CD4-positive, alpha-beta T cell treated with Interleukin-2 at 100 ng/mL for 4 hours (primary cell): ENCODE results near the gene RIMBP2.

ENCODE experiments used
- DNase-seq: peaks from one replicate; pipeline ENCODE4 v3.0.0-alpha.2; 2020; ENCODE audit warnings: low spot score

RIMBP2 gene

GRCh38 chr12:130680451-130680990 lies 35.6 kb downstream of the RIMBP2 start:
- DNase-seq, result no peak

GRCh38 chr12:130677957-130678558 lies 38.0 kb downstream of the RIMBP2 start:
- no peak for DNase-seq

- DNase-seq, result no peak
Observed at GRCh38 chr12:130675791-130676190, 40.3 kb downstream of the RIMBP2 start.

- no peak for DNase-seq
Observed at GRCh38 chr12:130675121-130675520, 41.0 kb downstream of the RIMBP2 start.

- no peak for DNase-seq
Observed at GRCh38 chr12:130674676-130675075, 41.4 kb downstream of the RIMBP2 start.

GRCh38 chr12:130673036-130673705 lies 42.9 kb downstream of the RIMBP2 start:
- no peak for DNase-seq

GRCh38 chr12:130672089-130672820 lies 43.8 kb downstream of the RIMBP2 start:
- DNase-seq, result no peak

GRCh38 chr12:130671556-130671955 lies 44.5 kb downstream of the RIMBP2 start:
- DNase-seq, result no peak

- no peak for DNase-seq
Observed at GRCh38 chr12:130669797-130670196, 46.3 kb downstream of the RIMBP2 start.

GRCh38 chr12:130669205-130669557 lies 46.9 kb downstream of the RIMBP2 start:
- DNase-seq, result no peak

- DNase-seq, result no peak
Observed at GRCh38 chr12:130668286-130669204, 47.6 kb downstream of the RIMBP2 start.

GRCh38 chr12:130667421-130667960 lies 48.6 kb downstream of the RIMBP2 start:
- no peak for DNase-seq

GRCh38 chr12:130666645-130667044 lies 49.5 kb downstream of the RIMBP2 start:
- DNase-seq, result no peak

- no peak for DNase-seq
Observed at GRCh38 chr12:130665753-130666152, 50.3 kb downstream of the RIMBP2 start.

GRCh38 chr12:130664772-130665171 lies 51.3 kb downstream of the RIMBP2 start:
- DNase-seq, result no peak

GRCh38 chr12:130664252-130664651 lies 51.8 kb downstream of the RIMBP2 start:
- DNase-seq, result no peak

GRCh38 chr12:130663514-130663913 lies 52.6 kb downstream of the RIMBP2 start:
- DNase-seq, result no peak

- no peak for DNase-seq
Observed at GRCh38 chr12:130661486-130662255, 54.4 kb downstream of the RIMBP2 start.

- DNase-seq, result no peak
Observed at GRCh38 chr12:130661059-130661458, 55.0 kb downstream of the RIMBP2 start.

GRCh38 chr12:130658145-130658911 lies 57.8 kb downstream of the RIMBP2 start:
- no peak for DNase-seq
